GM18507 (cell line): ENCODE data around the gene EPHA2.

ENCODE experiments used
- DNase-seq: peaks from one replicate; pipeline ENCODE4 v3.0.0; 2011; ENCODE audit warnings: low read depth; ENCODE audit not compliant: insufficient read length; ENCODE audit errors: extremely low spot score
- FAIRE-seq: peaks from 2 replicates; lab custom pipeline; 2011; peaks lifted over from hg19 to GRCh38; lab: Jason Lieb, UNC

The EPHA2 gene

DNA sequence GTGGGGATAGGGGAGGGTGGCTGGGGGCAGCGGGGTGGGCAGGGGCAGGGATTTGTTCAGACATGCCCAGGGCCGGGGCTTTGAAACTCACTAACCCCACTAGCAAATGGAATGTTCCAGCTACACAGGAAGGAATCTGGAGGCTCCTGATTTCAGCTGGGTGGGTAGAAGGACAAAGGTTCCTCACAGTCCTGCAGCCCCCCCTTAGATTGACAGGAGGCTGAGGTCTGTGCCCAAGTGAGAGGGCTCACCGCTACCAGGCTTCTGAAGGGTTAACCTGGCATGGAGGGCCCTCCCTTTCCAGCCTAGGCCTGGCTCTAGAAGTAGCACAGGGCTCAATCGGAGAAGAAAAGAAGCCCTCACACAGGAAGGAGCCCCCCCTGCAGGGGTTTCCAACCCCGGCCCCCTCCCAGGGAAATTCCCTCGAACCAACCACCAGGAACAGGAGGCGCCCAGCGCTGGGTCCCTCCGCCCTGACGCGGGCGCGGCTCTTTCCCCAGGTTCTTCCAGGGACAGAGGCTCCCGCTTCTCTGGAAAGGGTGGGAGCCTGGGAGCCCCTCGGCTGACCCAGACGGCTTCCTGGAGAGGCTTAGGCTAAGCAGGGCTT, 3.3 kb downstream of the EPHA2 start:
- no peak for FAIRE-seq
- no peak for DNase-seq

- FAIRE-seq, result no peak
- DNase-seq, result no peak
Measured at GRCh38 chr1:16151995-16152384, 3.9 kb downstream of the EPHA2 start.

GRCh38 chr1:16151196-16151994, 4.5 kb downstream of the EPHA2 start:
- FAIRE-seq (no peak), DNase-seq (no peak)

DNA sequence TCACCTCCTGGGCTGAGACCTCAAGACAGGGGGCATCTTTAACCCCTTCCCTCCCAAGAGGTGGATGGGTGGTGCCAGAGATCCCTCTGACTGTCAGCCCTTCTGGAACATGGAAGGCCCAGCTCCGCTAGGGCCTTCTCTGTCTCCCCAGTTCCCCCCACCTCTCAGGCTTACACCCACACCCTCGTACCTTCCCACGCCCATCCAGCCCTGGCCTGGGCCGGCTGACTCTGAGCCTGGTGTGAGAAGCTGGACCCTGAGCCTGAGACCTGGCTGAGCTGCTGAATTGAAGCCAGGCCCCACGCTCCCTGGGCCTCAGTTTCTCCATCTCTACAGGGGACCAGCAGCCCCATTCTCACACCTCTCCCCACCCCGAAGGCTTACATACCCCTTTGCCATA, 5.4 kb downstream of the EPHA2 start:
- DNase-seq (no peak), FAIRE-seq (no peak)

GRCh38 chr1:16149702-16150488, 6.0 kb downstream of the EPHA2 start:
- no peak for DNase-seq
- no peak for FAIRE-seq

DNA sequence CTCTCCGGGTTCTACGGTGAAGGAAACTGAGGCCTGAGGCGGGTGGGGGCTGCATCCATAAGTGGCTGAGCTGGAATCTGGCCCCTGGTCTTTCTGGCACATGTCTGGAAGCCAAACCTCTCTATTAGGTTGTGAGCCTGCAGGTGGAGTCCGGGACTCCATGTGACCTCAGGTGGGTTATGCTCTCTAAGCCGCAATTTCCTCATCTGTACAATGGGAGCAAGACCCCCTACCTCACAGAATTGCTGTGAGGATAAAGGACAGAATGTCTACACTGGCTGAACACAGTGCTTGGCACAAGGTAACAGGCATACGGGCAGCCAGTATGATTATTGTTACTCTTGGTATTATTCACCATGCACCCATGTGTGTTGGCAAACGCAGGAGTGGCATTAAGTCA, 6.7 kb downstream of the EPHA2 start:
- DNase-seq, result no peak
- FAIRE-seq, result no peak

DNA sequence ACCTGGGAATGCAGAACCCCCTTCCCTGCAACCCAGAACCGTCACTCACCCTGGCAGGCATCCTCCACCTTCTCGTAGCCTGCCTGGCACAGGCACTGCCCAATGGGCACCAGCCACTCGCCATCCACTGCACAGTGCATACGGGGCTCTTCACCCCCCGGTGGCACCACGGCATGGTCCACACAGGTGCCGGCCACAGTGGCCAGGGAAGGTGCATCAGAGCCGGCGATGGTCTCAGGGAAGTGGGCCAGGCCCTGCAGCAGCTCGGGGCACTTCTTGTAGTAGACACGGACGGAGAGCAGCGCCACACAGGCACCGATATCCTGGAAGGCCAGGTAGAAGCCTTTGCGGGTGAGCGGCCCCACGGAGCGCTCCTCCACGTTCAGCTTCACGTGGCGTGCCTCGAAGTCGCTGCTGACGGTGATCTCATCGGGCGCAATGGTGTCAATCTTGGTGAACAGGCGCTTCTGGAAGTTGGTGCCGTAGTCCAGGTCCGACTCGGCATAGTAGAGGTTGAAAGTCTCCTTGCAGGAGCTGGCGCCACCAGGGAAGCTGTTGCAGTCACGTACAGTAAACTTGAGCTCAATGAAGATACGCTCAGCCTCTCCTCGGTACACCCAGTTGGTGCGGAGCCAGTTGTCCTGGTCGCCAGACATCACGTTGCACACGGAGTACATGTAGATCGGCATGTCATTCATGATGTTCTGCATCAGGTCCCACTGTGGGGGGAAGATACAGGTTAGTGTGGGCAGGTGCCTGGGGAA, 7.4 kb downstream of the EPHA2 start:
- DNase-seq, result no peak
- no peak for FAIRE-seq

- DNase-seq (no peak), FAIRE-seq (no peak)
Measured at GRCh38 chr1:16147156-16147926, 8.5 kb downstream of the EPHA2 start.

DNA sequence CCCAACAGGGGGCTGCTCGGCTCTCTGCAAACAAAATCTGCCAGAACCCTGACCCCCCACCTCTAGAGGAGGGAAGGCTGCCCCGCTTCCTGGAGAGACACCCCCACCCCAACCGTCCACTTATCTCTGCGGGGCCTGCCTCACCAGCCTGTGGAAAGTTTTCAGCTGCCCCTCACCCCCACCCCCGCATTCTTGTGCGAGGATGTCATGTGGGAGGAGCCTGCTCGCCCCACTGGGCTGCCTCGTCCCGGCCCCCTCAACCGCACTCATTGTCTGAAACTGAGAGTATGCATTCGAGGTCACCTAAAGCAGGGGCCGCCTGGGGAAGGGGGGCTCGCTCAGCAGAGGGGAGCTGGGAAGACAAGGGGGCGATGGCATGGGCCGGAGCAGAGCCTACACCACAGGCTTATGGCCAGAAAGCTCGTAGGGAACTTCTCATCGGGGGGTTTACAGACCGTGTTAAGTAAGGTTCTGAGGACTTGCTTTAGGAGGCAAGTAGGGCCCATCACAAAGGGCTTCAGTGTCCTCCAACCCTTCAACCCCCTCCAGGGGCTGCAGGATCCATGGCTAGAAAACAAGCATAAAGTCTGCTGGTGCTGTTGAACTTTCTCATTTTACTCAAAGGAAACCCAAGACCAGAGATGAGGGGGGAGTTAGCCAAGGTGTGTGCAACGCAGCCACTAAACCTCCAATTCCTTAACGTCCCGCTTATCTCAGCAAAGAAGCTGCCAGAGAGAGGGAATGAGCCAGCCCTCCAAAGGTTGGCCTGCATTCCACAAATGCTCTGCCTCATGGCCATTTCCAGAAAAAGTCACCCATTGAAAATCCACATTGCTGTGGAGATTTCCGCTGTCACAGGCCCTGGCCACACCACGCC, 9.4 kb downstream of the EPHA2 start:
- no peak for DNase-seq
- no peak for FAIRE-seq

DNA sequence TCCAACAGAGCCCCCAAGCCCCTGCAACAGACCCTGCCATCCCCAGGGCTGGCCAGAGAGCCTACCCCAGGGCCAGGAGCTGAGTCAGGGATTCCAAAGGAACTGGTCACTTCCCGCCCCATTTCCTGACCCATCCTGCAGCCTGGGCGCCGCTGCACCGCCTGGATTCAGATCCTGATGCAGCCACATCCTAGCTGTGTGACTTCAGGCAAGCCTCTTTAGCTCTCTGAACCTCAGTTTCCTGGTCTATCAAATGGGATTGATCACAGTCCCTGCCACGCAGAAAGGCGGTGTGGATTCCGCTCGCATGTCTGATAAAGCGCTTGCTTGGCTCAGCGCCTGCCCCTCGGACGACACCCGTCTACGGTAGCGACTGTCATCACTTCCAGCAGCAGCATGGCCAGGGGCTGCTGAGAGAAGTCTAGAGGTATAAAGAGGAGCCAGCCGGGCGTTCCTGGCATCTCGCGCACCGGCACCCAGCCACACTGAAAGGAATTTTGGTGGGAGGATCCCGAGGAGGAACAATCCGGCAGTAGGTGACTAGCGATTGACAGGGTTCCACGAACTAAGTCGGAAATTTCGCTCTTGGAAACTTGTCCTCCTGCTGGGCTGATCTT, 10.1 kb downstream of the EPHA2 start:
- no peak for FAIRE-seq
- no peak for DNase-seq

GRCh38 chr1:16145030-16145661, 10.7 kb downstream of the EPHA2 start:
- DNase-seq (no peak), FAIRE-seq (no peak)

- no peak for DNase-seq
- no peak for FAIRE-seq
Measured at GRCh38 chr1:16144325-16145029, 11.4 kb downstream of the EPHA2 start.

GRCh38 chr1:16143566-16144324, 12.1 kb downstream of the EPHA2 start:
- no peak for FAIRE-seq
- no peak for DNase-seq

GRCh38 chr1:16143005-16143565, 12.8 kb downstream of the EPHA2 start:
- FAIRE-seq (no peak), DNase-seq (no peak)

GRCh38 chr1:16142383-16142995, 13.4 kb downstream of the EPHA2 start:
- FAIRE-seq (no peak), DNase-seq (no peak)
